ENCODE measurements around the gene ZSWIM5.
"Not testable (repeated sequence)": the region's sequence is repeated elsewhere in the genome, so short reads cannot be mapped to it uniquely, and the experiment has no call there.

Gene ZSWIM5

GRCh38 chr1:45136984-45137383, 69.4 kb downstream of the ZSWIM5 start:
- DNase-seq = no peak

DNA sequence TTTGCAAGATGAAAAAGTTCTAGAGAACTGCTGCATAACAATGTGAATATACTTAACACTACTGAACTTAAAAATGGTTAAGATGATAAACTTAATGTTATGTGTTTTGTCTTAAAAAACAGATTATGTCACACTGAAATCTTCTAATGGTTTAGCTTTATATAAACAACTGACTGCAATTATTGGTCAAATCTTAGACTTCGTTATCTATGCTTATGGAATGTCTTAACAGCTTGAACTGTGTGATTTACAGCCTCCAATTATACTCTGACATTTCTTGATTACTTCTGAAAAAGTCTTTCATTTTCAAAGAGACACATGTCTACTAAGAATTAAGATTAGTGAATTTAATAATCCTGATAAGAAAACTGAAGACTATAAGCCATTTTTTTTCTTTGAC, 71.1 kb downstream of the ZSWIM5 start:
- no peak for DNase-seq

- DNase-seq = no peak
These were observed 71.9 kb downstream of the ZSWIM5 start for GRCh38 chr1:45134461-45134873.

- not testable (repeated sequence) for DNase-seq
These were observed 73.7 kb downstream of the ZSWIM5 start for GRCh38 chr1:45132719-45133118.

DNA sequence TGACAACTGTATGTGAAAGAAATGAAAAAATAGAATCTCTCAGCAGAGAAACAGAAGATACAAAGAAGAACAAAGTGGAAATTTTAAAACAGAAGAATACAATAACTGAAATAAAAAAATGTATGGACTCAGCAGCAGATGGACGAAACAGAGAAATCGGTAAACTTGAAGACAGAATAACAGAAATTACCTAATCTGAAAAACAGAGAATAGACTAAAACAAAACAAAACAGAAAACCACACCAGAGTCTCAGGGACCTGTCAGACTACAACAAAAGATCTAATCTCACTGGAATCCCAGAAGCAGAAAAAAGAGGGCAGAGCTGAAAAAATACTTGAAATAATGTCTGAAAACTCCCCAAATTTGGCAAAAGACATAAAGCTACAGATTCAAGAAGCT, 83.0 kb downstream of the ZSWIM5 start:
- DNase-seq = no peak

DNA sequence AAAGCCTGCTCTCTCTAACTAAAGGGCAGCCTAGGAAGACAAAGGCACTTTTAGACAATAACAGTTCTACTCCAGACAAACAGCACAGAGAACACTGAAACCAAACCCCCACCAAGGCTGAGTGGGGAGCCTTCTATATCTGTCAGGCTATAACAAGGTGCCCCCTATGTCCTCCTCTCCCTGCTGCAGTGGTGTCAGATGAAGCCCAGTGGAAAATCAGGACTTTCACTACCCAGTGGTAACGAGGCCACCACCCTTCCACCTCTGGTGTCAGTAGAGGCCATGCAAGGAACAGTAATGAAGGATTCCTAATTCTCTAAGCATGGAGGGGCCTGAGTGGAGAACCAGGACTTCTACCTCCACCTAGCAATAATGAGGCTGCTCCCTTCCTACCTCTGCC, 83.7 kb downstream of the ZSWIM5 start:
- DNase-seq = no peak

DNA sequence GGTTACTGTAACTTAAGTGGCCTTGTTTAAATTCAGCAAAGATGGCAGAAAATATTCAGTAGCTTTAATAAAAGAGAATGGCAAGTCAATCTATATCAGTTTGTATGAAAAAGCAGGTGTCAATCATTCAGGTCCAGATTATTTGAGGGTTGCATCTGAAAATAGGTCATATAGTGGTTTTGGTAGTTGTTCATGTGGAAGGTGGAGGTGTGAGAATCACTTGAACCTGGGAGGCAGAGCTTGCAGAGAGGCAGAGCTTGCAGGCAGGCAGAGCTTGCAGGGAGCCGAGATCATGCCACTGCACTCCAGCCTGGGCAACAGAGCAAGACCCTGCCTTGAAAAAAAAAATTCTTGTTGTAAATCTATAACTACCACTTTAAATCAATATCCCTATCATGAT, 88.6 kb downstream of the ZSWIM5 start:
- no peak for DNase-seq

- DNase-seq = no peak
These were observed 89.6 kb downstream of the ZSWIM5 start for GRCh38 chr1:45116820-45117219.

DNA sequence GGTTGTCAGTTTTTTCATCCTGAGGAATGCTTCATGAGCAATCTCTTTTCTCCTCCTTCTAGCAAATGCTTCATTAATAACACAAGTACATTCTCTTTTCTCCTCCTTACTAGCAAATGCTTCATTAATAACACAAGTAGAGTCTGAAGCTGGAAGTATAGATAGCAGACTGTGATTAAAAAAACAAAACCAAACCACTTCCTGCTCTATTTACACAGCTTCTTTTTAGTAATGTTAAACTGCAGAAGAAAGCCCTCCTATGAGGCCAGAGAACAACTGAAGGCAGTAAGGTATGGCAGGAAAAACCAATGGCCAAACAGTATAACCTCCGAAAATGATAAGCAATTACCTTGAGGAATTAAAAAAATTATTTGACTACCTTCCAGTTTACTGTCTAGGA, 90.1 kb downstream of the ZSWIM5 start:
- no peak for DNase-seq

GRCh38 chr1:45115198-45115597, 91.2 kb downstream of the ZSWIM5 start:
- not testable (repeated sequence) for DNase-seq

DNA sequence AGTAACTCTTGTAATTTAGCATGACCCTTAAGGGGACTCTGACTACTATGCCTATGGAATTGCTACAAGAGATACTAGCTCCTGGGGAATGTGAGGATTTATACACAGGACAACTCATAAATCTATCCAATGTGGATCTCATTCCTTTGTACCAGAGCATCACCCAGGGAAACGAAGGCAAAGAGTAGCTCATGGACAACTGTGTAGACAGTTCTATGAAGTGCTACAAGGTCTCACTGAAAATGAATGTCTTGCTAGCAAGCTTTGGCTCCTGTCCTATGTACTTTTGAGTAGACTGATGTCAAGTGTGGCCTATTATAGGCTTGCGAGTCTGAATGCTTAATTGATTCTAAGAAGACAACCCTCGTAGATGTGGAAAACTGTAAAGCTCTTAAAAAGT, 93.7 kb downstream of the ZSWIM5 start:
- DNase-seq = no peak

GRCh38 chr1:45111239-45111638, 95.2 kb downstream of the ZSWIM5 start:
- DNase-seq = no peak

- DNase-seq = no peak
These were observed 98.6 kb downstream of the ZSWIM5 start for GRCh38 chr1:45107782-45108181.

- DNase-seq = not testable (repeated sequence)
These were observed 99.5 kb downstream of the ZSWIM5 start for GRCh38 chr1:45106864-45107263.

- DNase-seq = not testable (repeated sequence)
These were observed 100.3 kb downstream of the ZSWIM5 start for GRCh38 chr1:45106156-45106545.

DNA sequence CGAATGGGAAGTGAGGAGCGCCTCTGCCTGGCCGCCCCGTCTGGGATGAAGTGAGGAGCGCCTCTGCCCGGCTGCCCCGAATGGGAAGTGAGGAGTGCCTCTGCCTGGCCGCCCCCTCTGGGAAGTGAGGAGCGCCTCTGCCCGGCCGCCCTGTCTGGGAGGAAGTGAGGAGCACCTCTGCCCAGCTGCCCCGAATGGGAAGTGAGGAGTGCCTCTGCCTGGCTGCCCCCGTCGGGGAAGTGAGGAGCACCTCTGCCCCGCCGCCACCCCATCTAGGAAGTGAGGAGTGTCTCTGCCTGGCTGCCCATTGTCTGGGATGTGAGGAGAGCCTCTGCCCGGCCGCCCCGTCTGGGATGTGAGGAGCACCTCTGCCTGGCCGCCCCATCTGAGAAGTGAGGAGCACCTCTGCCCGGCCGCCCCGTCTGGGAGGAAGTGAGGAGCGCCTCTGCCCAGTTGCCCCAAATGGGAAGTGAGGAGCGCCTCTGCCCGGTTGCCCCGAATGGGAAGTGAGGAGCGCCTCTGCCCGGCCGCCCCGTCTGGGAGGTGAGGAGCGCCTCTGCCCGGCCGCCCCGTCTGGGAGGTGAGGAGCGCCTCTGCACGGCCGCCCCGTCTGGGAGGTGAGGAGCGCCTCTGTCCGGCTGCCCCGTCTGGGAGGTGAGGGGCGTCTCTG, 100.8 kb downstream of the ZSWIM5 start:
- DNase-seq = not testable (repeated sequence)

GRCh38 chr1:45103534-45103933, 102.9 kb downstream of the ZSWIM5 start:
- no peak for DNase-seq

GRCh38 chr1:45101947-45102346, 104.5 kb downstream of the ZSWIM5 start:
- DNase-seq = no peak

GRCh38 chr1:45101528-45101927, 104.9 kb downstream of the ZSWIM5 start:
- not testable (repeated sequence) for DNase-seq

DNA sequence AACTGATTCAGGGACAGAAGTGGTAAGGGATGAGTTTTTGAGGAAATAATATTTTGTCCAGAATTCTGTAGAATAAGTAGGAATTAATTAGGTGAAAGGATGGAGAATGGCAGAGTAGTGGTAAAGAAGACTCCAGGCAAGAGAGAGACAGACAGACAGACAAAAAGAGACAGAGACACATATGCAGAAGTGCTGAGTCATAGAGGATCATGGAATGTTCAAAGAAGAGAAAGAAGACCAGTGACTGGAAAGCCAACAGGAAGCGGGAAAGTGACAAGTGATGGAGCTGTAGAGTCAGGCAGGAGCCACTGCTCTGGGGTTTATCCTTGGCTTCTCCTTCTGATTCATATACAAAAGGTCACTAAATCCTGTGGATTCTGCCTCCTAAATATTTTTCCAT, 108.5 kb downstream of the ZSWIM5 start:
- no peak for DNase-seq

DNA sequence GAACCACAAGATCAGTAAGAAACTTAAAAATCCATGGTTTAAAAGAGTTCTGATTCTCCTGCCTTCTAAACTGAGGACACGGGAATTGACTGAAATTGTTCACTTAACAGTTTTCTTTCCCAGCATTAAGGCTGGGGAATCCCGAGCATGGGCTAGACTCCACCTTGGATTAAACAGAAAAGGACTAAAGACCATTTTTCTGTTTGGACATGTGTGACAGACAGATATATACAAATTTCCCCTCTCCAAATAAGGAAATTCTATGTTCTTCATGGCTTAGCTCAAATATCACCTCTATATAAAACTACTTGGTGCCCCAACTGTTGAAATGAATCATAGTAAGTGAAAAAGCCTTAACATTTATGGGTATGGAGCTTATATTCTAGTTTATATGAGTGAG, 109.3 kb downstream of the ZSWIM5 start:
- no peak for DNase-seq

DNA sequence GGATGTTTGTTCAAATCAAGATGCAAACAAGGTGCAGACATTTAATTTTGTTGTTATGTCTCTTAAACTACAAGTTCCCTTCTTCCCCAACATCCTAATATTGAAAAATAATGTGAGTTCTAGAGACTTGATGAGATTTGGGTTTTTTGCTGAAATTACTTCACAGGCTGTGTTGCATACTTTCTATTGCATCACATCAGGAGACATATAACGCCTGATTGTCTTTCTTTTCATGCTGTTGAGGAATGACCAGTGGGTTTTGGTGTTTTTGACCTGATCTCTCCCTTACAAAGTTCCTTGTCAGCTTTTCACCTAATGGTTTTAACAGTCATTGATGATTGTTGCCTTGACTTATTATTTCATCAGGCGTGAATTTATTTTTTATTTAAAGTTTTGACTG, 111.0 kb downstream of the ZSWIM5 start:
- DNase-seq = no peak

DNA sequence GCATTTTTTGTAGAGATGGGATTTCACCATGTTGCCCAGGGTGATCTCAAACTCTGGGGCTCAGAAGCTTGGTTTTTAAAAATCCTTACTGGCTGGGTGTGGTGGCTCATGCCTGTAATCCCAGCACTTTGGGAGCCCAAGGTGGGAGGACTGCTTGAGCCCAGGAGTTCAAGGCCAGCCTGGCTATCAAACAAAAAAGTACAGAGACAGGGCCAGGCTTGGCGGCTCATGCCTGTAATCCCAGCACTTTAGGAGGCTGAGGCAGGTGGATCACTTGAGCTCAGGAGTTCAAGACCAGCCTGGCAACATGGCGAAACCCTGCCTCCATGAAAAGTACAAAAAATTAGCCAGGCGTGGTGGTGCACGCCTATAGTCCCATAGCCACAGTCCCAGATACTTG, 112.0 kb downstream of the ZSWIM5 start:
- DNase-seq = not testable (repeated sequence)

- DNase-seq = no peak
These were observed 113.1 kb downstream of the ZSWIM5 start for GRCh38 chr1:45093334-45093733.

- no peak for DNase-seq
These were observed 116.7 kb downstream of the ZSWIM5 start for GRCh38 chr1:45089711-45090110.

Measured in Kasumi-1 (cell line).